ENCODE measurements around the gene PCSK7.

GRCh38 chr11:117175781-117176180 lies 56.1 kb downstream of the PCSK7 start:
- no peak for TF ChIP-seq CTCF (IDR thresholded peaks at IDR 0.05; ENCODE audit: insufficient read depth, low read length, poor library complexity, severe bottlenecking)
- no peak for TF ChIP-seq EZH2phosphoT487 (conservative IDR thresholded peaks at IDR 0.05; ENCODE audit: low read length)
